Endodermal cell (in vitro differentiated cells): ENCODE measurements around the gene LGI2. TPM values are rescaled to one million over a fixed set of nuclear protein-coding genes. Genes with fewer than 3 reads are reported as not detected.

Experiments
- DNase-seq: peaks from one replicate; pipeline ENCODE4 v3.0.0-alpha.2; 2017
- H3K27ac ChIP-seq: 2 replicates; pipeline ENCODE4 v1.5.1; 2013; ENCODE audit warnings: mild to moderate bottlenecking, low read depth, low read length, moderate library complexity
- H3K27me3 ChIP-seq: 2 replicates; pipeline ENCODE4 v1.6.1; 2013; ENCODE audit warnings: mild to moderate bottlenecking, low read length, moderate library complexity; ENCODE audit not compliant: insufficient read depth, control insufficient read depth, poor library complexity, severe bottlenecking
- H3K36me3 ChIP-seq: 2 replicates; pipeline ENCODE4 v1.7.0; 2013; ENCODE audit warnings: mild to moderate bottlenecking, low read length, moderate library complexity; ENCODE audit not compliant: control insufficient read depth, insufficient read depth
- H3K4me1 ChIP-seq: one replicate; pipeline ENCODE4 v1.7.0; 2013; ENCODE audit warnings: low read length; ENCODE audit not compliant: control insufficient read depth, insufficient read depth
- H3K4me3 ChIP-seq: 2 replicates; pipeline ENCODE4 v1.5.1; 2013; ENCODE audit warnings: mild to moderate bottlenecking, low read length, moderate library complexity
- H3K9ac ChIP-seq: 2 replicates; pipeline ENCODE4 v1.6.1; 2013; ENCODE audit warnings: mild to moderate bottlenecking, low read length, moderate library complexity; ENCODE audit not compliant: poor library complexity, severe bottlenecking; ENCODE audit errors: extremely low read depth
- H3K9me3 ChIP-seq: 2 replicates; pipeline ENCODE4 v1.6.1; 2013; ENCODE audit warnings: mild to moderate bottlenecking, low read length, moderate library complexity; ENCODE audit not compliant: control insufficient read depth
- H3K27ac Mint-ChIP-seq: 2 replicates; pipeline ENCODE4 v1.8.0; 2020; ENCODE audit warnings: mixed read lengths
- H3K27me3 Mint-ChIP-seq: 2 replicates; pipeline ENCODE4 v1.8.0; 2021; ENCODE audit warnings: mild to moderate bottlenecking, mixed read lengths; ENCODE audit not compliant: insufficient read depth
- H3K36me3 Mint-ChIP-seq: 2 replicates; pipeline ENCODE4 v1.8.0; 2020; ENCODE audit warnings: low read depth, mixed read lengths
- H3K4me1 Mint-ChIP-seq: 2 replicates; pipeline ENCODE4 v1.8.0; 2020; ENCODE audit warnings: mixed read lengths
- H3K4me3 Mint-ChIP-seq: 2 replicates; pipeline ENCODE4 v1.8.0; 2020; ENCODE audit warnings: mild to moderate bottlenecking, moderate library complexity, mixed read lengths
- H3K9me3 Mint-ChIP-seq: 2 replicates; pipeline ENCODE4 v1.8.0; 2020; ENCODE audit warnings: mild to moderate bottlenecking, mixed read lengths
- WGBS, 2 experiments: methylation state at CpG; one replicate each; pipeline versions ENCODE4 v1.1.5 to v1.1.7; 2013; ENCODE audit warnings: missing lambda C conversion rate in 2 of 2, mixed read lengths in 1 of 2; ENCODE audit not compliant: insufficient coverage in 1 of 2, insufficient read length in 1 of 2; 5-methylcytosine and 5-hydroxymethylcytosine counted together
- total RNA-seq, 2 donors: library from RNA; stranded (reverse); fragmentation: NEBNext Ultra II Directional in 1 of 2; extraction: Animal tissue kit (Norgen Biotek cat#: 25700) in 1 of 2; gene quantifications; 2 replicates in 1 of 2; 3 replicates in 1 of 2; pipeline ENCODE4 v1.2.1, GENCODE V29; 2021
- TF ChIP-seq, protein P1 (sequence below): fragments of 200-600 bp; sonication (generic); conservative IDR thresholded peaks from 2 replicates; pipeline ENCODE4 v1.5.0; 2021; ENCODE audit warnings: antibody characterized with exemption, mild to moderate bottlenecking

LGI2 gene
- total RNA-seq, 2 donors from 2014 or later, result 6.5 to 15.9 TPM

DNA sequence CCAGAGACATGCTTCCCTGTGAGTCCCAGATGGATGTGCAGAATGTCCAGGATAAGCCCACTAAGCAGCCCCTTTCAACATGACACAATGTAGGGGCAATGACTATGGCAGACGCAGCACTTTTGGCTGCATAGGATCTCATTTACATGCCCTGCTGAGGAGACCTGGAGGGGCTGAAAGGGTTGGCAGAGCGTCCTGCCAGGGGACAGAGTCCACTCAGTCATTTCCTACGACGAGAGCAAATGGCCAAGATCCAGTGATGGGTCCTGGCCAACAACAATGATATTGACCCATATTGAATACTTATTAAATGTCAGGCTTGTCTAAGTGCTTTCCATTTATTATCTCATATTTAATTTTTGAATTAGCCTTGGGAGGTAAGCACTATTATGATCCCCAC lies 41.4 kb downstream of the LGI2 start:
- Histone ChIP-seq H3K4me1 (no peaks in the 10 kb centered on the region), H3K9me3 (peaks cover 8% of the 10 kb centered on the region), H3K9ac (no peak overlapping the region), H3K27ac (no peak overlapping the region), H3K27me3 (no peaks in the 10 kb centered on the region), H3K36me3 (no peaks in the 10 kb centered on the region), H3K4me3 (no peak overlapping the region)
- TF ChIP-seq, protein P1, sequence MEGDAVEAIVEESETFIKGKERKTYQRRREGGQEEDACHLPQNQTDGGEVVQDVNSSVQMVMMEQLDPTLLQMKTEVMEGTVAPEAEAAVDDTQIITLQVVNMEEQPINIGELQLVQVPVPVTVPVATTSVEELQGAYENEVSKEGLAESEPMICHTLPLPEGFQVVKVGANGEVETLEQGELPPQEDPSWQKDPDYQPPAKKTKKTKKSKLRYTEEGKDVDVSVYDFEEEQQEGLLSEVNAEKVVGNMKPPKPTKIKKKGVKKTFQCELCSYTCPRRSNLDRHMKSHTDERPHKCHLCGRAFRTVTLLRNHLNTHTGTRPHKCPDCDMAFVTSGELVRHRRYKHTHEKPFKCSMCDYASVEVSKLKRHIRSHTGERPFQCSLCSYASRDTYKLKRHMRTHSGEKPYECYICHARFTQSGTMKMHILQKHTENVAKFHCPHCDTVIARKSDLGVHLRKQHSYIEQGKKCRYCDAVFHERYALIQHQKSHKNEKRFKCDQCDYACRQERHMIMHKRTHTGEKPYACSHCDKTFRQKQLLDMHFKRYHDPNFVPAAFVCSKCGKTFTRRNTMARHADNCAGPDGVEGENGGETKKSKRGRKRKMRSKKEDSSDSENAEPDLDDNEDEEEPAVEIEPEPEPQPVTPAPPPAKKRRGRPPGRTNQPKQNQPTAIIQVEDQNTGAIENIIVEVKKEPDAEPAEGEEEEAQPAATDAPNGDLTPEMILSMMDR, result no peak
- no peaks in the 10 kb centered on the region for H3K36me3 Mint-ChIP-seq
- no peak overlapping the region for H3K27ac Mint-ChIP-seq
- H3K9me3 Mint-ChIP-seq, result peaks cover 2% of the 10 kb centered on the region
- WGBS, 2 experiments, result 86 to 92% methylated on average over 4 of the region's 4 CpGs
- peaks cover 6% of the 10 kb centered on the region for H3K4me1 Mint-ChIP-seq
- H3K4me3 Mint-ChIP-seq, result no peak overlapping the region
- H3K27me3 Mint-ChIP-seq, result no peaks in the 10 kb centered on the region
- DNase-seq, result no peak

DNA sequence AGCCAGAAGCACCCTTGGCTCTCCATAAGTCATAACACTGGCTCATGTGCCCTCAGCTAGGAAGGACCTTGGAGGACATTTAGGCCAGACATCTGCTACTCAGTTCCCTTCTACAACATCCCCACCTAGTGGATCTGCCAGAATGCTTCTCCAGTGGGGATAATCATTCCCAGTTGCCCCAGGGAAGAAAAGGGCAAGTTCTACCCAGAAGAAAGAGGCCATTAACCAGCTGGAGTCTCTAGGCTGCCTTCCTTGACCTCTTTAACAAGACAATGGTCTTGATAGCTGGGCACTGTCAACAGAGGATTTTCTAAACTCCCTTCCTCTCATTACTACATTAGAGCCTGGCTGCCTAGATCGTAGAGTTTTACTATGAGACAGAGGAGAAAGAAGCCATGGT lies 42.0 kb downstream of the LGI2 start:
- no peak overlapping the region for H3K4me3 Mint-ChIP-seq
- H3K9me3 Mint-ChIP-seq, result peaks cover 2% of the 10 kb centered on the region
- peak; percentile 87 for DNase-seq
- H3K27ac ChIP-seq, result no peak overlapping the region
- WGBS, 2 experiments, result 0 to 67% methylated on average over 1 of the region's 1 CpG
- H3K36me3 ChIP-seq, result no peaks in the 10 kb centered on the region
- TF ChIP-seq, protein P1, result peak; percentile 83
- H3K4me1 Mint-ChIP-seq, result peaks cover 6% of the 10 kb centered on the region
- H3K27me3 ChIP-seq, result no peaks in the 10 kb centered on the region
- peaks cover 8% of the 10 kb centered on the region for H3K9me3 ChIP-seq
- no peaks in the 10 kb centered on the region for H3K36me3 Mint-ChIP-seq
- no peak overlapping the region for H3K4me3 ChIP-seq
- no peaks in the 10 kb centered on the region for H3K27me3 Mint-ChIP-seq
- no peak overlapping the region for H3K9ac ChIP-seq
- no peaks in the 10 kb centered on the region for H3K4me1 ChIP-seq
- no peak overlapping the region for H3K27ac Mint-ChIP-seq

DNA sequence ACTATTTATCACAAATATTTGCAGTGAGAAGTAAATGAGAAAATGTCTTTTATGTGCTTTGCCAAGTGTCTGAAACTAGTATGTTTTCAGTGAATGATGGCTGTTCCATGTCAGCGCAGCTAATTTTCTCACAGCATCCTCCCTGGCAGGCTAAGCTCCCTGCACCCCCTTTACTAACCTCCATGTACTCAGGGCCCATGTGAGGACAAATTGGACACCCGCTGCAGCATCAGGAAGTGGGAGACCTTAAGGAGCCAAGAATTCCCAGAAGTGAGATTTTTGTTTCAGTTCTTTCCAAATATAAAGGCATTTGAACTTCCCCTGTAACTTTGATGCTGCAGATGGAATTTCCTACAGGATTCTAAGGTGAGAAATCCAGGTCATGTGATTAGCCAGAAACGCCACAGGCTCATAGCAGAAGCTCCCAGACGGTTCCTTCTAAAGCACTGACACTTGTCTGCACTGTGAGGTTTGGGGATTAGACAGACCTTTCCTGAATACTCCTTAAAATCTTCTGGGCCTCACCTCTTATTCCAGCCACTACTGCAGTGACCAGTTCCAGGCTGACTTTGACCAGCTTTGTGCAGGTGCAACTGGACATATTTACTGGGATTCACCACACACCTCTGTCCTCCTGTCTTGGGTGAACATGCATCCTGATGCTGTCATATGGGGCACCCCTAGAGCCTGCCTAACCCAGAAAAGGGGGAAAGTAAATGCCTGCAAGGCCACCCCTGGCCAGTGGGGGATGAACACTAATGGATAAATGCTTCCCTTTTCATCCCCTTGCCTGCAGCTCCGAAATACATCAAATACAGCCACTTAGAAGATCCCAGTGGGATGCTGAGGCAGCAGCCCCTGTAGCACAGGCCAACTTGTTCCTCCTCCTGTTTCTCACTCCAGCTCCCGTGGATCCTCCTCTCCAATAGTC lies 45.9 kb downstream of the LGI2 start:
- Histone ChIP-seq H3K9ac (no peak overlapping the region), H3K27me3 (no peaks in the 10 kb centered on the region), H3K4me1 (no peaks in the 10 kb centered on the region), H3K36me3 (no peaks in the 10 kb centered on the region), H3K27ac (no peak overlapping the region), H3K9me3 (peaks cover 8% of the 10 kb centered on the region), H3K4me3 (no peak overlapping the region)
- no peak for DNase-seq
- Mint-ChIP-seq H3K27ac (no peak overlapping the region), H3K36me3 (no peaks in the 10 kb centered on the region), H3K4me1 (peaks cover 9% of the 10 kb centered on the region), H3K27me3 (peaks cover 6% of the 10 kb centered on the region), H3K4me3 (no peak overlapping the region), H3K9me3 (no peaks in the 10 kb centered on the region)
- 80 to 94% methylated on average over 2 to 6 of the region's 6 CpGs for WGBS, 2 experiments
- TF ChIP-seq, protein P1, result peak; percentile 62
